ENCODE results near the gene CHD5. TPM values are rescaled to one million over a fixed set of nuclear protein-coding genes. Genes with fewer than 3 reads are reported as not detected.

The CHD5 gene
- total RNA-seq, 4 donors from 2014 or later: 5.5 to 16.9 (median 12.0) TPM

DNA sequence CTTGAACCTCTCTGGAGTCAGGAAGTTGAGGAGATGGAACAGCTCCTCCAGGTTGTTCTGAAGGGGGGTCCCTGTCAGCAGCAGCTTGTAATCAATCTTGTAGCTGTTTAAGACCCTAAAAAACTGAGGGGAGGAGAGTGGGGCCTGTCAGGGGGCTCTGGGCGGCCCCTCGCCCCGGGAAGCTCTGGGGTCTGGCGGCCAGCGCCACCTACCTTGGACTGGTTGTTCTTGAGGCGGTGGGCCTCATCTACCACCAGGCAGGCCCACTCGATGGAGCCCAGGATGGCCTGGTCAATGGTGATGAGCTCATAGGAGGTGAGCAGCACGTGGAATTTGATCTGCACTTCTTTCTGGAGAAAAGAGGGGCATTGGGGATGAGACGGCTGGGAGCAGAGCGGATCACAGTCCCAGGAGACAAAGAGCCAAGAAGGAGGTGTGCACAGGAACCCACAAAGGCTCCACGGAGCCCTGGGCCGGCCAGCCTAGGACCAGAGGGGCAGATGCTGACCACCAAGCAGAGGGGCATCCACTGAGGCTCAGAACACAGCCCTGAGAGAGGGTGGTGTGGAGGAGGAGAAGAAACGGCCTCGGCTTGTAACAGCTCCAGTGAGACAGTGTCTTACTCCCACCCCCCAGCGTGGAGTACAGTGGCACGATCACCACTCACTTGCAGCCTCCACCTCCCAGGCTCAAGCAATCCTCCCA, 43.5 kb downstream of the CHD5 start:
- TF ChIP-seq POLR2A (IDR thresholded peaks at IDR 0.05; ENCODE audit: low read depth) (no peak), POLR2AphosphoS5 (IDR thresholded peaks at IDR 0.05) (no peak), EP300 (IDR thresholded peaks at IDR 0.05) (no peak)
- TF ChIP-seq, protein P1, sequence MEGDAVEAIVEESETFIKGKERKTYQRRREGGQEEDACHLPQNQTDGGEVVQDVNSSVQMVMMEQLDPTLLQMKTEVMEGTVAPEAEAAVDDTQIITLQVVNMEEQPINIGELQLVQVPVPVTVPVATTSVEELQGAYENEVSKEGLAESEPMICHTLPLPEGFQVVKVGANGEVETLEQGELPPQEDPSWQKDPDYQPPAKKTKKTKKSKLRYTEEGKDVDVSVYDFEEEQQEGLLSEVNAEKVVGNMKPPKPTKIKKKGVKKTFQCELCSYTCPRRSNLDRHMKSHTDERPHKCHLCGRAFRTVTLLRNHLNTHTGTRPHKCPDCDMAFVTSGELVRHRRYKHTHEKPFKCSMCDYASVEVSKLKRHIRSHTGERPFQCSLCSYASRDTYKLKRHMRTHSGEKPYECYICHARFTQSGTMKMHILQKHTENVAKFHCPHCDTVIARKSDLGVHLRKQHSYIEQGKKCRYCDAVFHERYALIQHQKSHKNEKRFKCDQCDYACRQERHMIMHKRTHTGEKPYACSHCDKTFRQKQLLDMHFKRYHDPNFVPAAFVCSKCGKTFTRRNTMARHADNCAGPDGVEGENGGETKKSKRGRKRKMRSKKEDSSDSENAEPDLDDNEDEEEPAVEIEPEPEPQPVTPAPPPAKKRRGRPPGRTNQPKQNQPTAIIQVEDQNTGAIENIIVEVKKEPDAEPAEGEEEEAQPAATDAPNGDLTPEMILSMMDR (IDR thresholded peaks at IDR 0.05): no peak
- Histone ChIP-seq H3K4me1 (no peaks in the 10 kb centered on the region), H3K27ac (replicated peaks in 1 of 4) (no peak overlapping the region), H3K27me3 (no peaks in the 10 kb centered on the region), H3K4me3 (no peak overlapping the region), H3K36me3 (no peaks in the 10 kb centered on the region), H3K9me3 (peaks cover 0 to 12% (median 4%) of the 10 kb centered on the region in 4 donors)
- intact Hi-C loops (cut with DNase I): no loop called here
- no peak for DNase-seq (ENCODE audit: extremely low spot score)
- 80% methylated on average over 10 of the region's 16 CpGs for WGBS

- peaks cover 0 to 16% (median 4%) of the 10 kb centered on the region in 4 donors for H3K9me3 ChIP-seq
- H3K4me3 ChIP-seq: no peak overlapping the region
- TF ChIP-seq, protein P1 (IDR thresholded peaks at IDR 0.05): no peak
- TF ChIP-seq POLR2AphosphoS5 (IDR thresholded peaks at IDR 0.05) (no peak), POLR2A (IDR thresholded peaks at IDR 0.05; ENCODE audit: low read depth) (no peak), EP300 (IDR thresholded peaks at IDR 0.05) (no peak)
- H3K36me3 ChIP-seq: no peaks in the 10 kb centered on the region
- H3K27ac ChIP-seq (replicated peaks in 1 of 4): no peak overlapping the region
- 76% methylated on average over 22 of the region's 22 CpGs for WGBS
- no peaks in the 10 kb centered on the region for H3K4me1 ChIP-seq
- intact Hi-C loops (cut with DNase I): no loop called here
- no peaks in the 10 kb centered on the region for H3K27me3 ChIP-seq
- DNase-seq (ENCODE audit: extremely low spot score): no peak
Measured at GRCh38 chr1:6134741-6135510, 45.2 kb downstream of the CHD5 start.

- intact Hi-C loops (cut with DNase I): no loop called here
- Histone ChIP-seq H3K27ac (replicated peaks in 1 of 4) (no peak overlapping the region), H3K36me3 (no peaks in the 10 kb centered on the region), H3K4me3 (no peak overlapping the region), H3K27me3 (no peaks in the 10 kb centered on the region), H3K4me1 (no peaks in the 10 kb centered on the region), H3K9me3 (peaks cover 0 to 16% (median 4%) of the 10 kb centered on the region in 4 donors)
- DNase-seq (ENCODE audit: extremely low spot score): no peak
- TF ChIP-seq POLR2A (IDR thresholded peaks at IDR 0.05; ENCODE audit: low read depth): no peak
- no peak for TF ChIP-seq POLR2AphosphoS5 (IDR thresholded peaks at IDR 0.05)
- no peak for TF ChIP-seq EP300 (IDR thresholded peaks at IDR 0.05)
- TF ChIP-seq, protein P1 (IDR thresholded peaks at IDR 0.05): no peak
- WGBS: 70% methylated on average over 2 of the region's 11 CpGs
Measured at GRCh38 chr1:6134206-6134605, 45.9 kb downstream of the CHD5 start.

DNA sequence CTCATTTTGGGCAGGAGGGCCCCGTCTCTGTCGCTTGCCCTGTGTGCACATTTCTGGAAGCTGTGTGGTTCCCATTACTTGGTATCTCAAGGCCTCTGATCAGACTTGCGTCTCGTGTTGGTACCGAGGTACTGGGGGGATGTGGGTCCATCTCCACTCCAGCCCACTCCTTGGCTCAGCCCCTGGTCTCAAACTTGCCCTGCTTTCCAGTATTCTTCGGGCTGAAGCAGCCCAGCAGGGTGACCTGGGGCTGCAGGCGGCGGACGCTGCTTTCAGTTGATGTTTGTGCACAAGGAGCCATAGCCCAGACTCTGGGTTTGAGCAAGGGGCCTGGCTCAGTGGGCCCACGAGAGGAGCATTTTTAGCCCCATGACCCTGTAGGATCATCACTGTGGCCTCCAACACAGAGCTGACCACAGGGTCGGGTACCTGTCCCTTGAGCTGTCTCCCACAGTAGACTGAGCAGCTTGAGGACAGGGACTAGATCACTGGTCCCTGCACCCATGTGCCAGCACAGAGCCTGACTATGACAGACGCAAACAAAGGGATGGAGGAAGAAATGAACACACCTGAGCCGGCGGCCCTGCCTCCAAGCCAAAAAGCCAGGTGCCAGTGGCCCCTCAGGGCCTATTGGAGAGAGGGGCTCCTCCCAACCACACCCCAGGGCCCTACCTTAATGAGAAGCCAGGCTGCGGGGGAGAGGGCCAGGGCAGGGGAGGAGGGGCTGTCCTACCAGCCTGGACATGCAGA, 46.8 kb downstream of the CHD5 start:
- H3K27me3 ChIP-seq: no peaks in the 10 kb centered on the region
- no peaks in the 10 kb centered on the region for H3K4me1 ChIP-seq
- TF ChIP-seq, protein P1 (IDR thresholded peaks at IDR 0.05): no peak
- TF ChIP-seq EP300 (IDR thresholded peaks at IDR 0.05) (no peak), POLR2AphosphoS5 (IDR thresholded peaks at IDR 0.05) (no peak), POLR2A (IDR thresholded peaks at IDR 0.05; ENCODE audit: low read depth) (no peak)
- H3K4me3 ChIP-seq: no peak overlapping the region
- no peak overlapping the region for H3K27ac ChIP-seq (replicated peaks in 1 of 4)
- no peaks in the 10 kb centered on the region for H3K36me3 ChIP-seq
- no peak for DNase-seq (ENCODE audit: extremely low spot score)
- peaks cover 0 to 16% (median 4%) of the 10 kb centered on the region in 4 donors for H3K9me3 ChIP-seq
- intact Hi-C loops (cut with DNase I): no loop called here
- WGBS: 85% methylated on average over 10 of the region's 15 CpGs

Data from esophagus muscularis mucosa (tissue), 4 donors.